ENCODE measurements around the gene BANP. TPM values are rescaled to one million over a fixed set of nuclear protein-coding genes. Genes with fewer than 3 reads are reported as not detected.

The BANP gene
- total and polyA plus RNA-seq, 2 donors from 2014 or later = 12.4 to 26.3 TPM

GRCh38 chr16:87954826-87955225 is 3.6 kb downstream of the BANP start:
- Histone ChIP-seq H3K9ac (ENCODE audit: low read length in 3 of 3) (peak overlapping the region in 1 of 3 donors; percentile 49), H3K36me3 (ENCODE audit: control insufficient read depth in 2 of 3, insufficient read depth in 3 of 3, low read length in 3 of 3) (no peaks in the 10 kb centered on the region), H3K27me3 (ENCODE audit: control insufficient read depth, insufficient read depth, low read length) (no peaks in the 10 kb centered on the region), H3K27ac (ENCODE audit: low read depth in 2 of 2, low read length in 2 of 2) (peak overlapping the region; percentile 45 to 85), H3K4me3 (ENCODE audit: low read length in 3 of 3) (no peak overlapping the region), H3K4me1 (ENCODE audit: control insufficient read depth in 2 of 3, insufficient read depth in 2 of 3, low read depth in 1 of 3, low read length in 3 of 3) (peaks cover 0 to 42% (median 37%) of the 10 kb centered on the region in 3 donors), H3K9me3 (ENCODE audit: control insufficient read depth in 2 of 3, insufficient read depth in 1 of 3, low read length in 3 of 3) (no peaks in the 10 kb centered on the region)
- DNase-seq (peak in 1 of 5 donors; percentile 87), FAIRE-seq (no peak)
- TF ChIP-seq CTCF (IDR thresholded peaks at IDR 0.05; ENCODE audit: borderline replicate concordance, extremely low read depth, insufficient read depth) = no peak
- intact Hi-C loops (cut with DNase I) = no loop called here

- Histone ChIP-seq H3K27me3 (ENCODE audit: control insufficient read depth, insufficient read depth, low read length) (no peaks in the 10 kb centered on the region), H3K4me3 (ENCODE audit: low read length in 3 of 3) (no peak overlapping the region)
- peak in 1 of 5 donors; percentile 58 for DNase-seq
These were observed 4.3 kb downstream of the BANP start for GRCh38 chr16:87955302-87956097.

GRCh38 chr16:87956098-87956364 is 4.8 kb downstream of the BANP start:
- TF ChIP-seq CTCF (IDR thresholded peaks at IDR 0.05; ENCODE audit: borderline replicate concordance, extremely low read depth, insufficient read depth) = no peak
- FAIRE-seq (no peak), DNase-seq (no peak)
- intact Hi-C loops (cut with DNase I) = no loop called here
- Histone ChIP-seq H3K9me3 (ENCODE audit: control insufficient read depth in 2 of 3, insufficient read depth in 1 of 3, low read length in 3 of 3) (no peaks in the 10 kb centered on the region), H3K27ac (ENCODE audit: low read depth in 2 of 2, low read length in 2 of 2) (peak overlapping the region in 1 of 2 donors; percentile 0), H3K36me3 (ENCODE audit: control insufficient read depth in 2 of 3, insufficient read depth in 3 of 3, low read length in 3 of 3) (no peaks in the 10 kb centered on the region), H3K4me3 (ENCODE audit: low read length in 3 of 3) (no peak overlapping the region), H3K27me3 (ENCODE audit: control insufficient read depth, insufficient read depth, low read length) (no peaks in the 10 kb centered on the region), H3K9ac (ENCODE audit: low read length in 3 of 3) (no peak overlapping the region), H3K4me1 (ENCODE audit: control insufficient read depth in 2 of 3, insufficient read depth in 2 of 3, low read depth in 1 of 3, low read length in 3 of 3) (peaks cover 0 to 40% (median 37%) of the 10 kb centered on the region in 3 donors)

More at GRCh38 chr16:87955302-87956097, 4.3 kb downstream of the BANP start:
- no peak for FAIRE-seq
- Histone ChIP-seq H3K27ac (ENCODE audit: low read depth in 2 of 2, low read length in 2 of 2) (peak overlapping the region in 1 of 2 donors; percentile 85), H3K4me1 (ENCODE audit: control insufficient read depth in 2 of 3, insufficient read depth in 2 of 3, low read depth in 1 of 3, low read length in 3 of 3) (peaks cover 0 to 40% (median 37%) of the 10 kb centered on the region in 3 donors), H3K36me3 (ENCODE audit: control insufficient read depth in 2 of 3, insufficient read depth in 3 of 3, low read length in 3 of 3) (no peaks in the 10 kb centered on the region), H3K9me3 (ENCODE audit: control insufficient read depth in 2 of 3, insufficient read depth in 1 of 3, low read length in 3 of 3) (no peaks in the 10 kb centered on the region), H3K9ac (ENCODE audit: low read length in 3 of 3) (no peak overlapping the region)
- no peak for TF ChIP-seq CTCF (IDR thresholded peaks at IDR 0.05; ENCODE audit: borderline replicate concordance, extremely low read depth, insufficient read depth)
- intact Hi-C loops (cut with DNase I) = no loop called here

Data from kidney (tissue), 14 donors.